HepG2 (cell line): ENCODE measurements around the gene C16orf90. TPM values are rescaled to one million over a fixed set of nuclear protein-coding genes. Genes with fewer than 3 reads are reported as not detected.

Source experiments
- ATAC-seq: fragments of 200-7000 bp; cut with Tn5 transposase; 3 replicates; pipeline ENCODE4 v1.9.1; 2020; ENCODE audit warnings: mild to moderate bottlenecking, moderate library complexity
- Bru-seq: library from RNA; stranded (reverse); fragments of 400-500 nt; gene quantifications from one replicate; lab custom pipeline; 2021; lab: Mats Ljungman, UMichigan
- BruChase-seq, 2 experiments: library from RNA; stranded (reverse); fragments of 400-500 nt; gene quantifications; one replicate each; lab custom pipeline; 2021; lab: Mats Ljungman, UMichigan
- BruUV-seq: library from RNA; stranded (reverse); fragments of 400-500 nt; replicated peaks from 2 replicates; lab custom pipeline; 2021; lab: Mats Ljungman, UMichigan
- CTCF ChIA-PET: fragments of 300-600 bp; formaldehyde crosslinking; extraction: SDS; loops from one replicate; lab custom pipeline; 2021; ENCODE audit warnings: low total read pairs, inconsistent platforms, low intra/inter-chr PET ratio; lab: Yijun Ruan, JAX
- POLR2A ChIA-PET: fragments of 350-600 bp; sonication (Branson Sonifier 250); formaldehyde crosslinking; loops from one replicate; lab custom pipeline; 2020; ENCODE audit warnings: antibody characterized with exemption, inconsistent platforms; lab: Yijun Ruan, JAX
- DNase-seq: peaks from one replicate; pipeline ENCODE4 v3.0.0-alpha.2; 2015; ENCODE audit warnings: low spot score
- FAIRE-seq: peaks from 3 replicates; lab custom pipeline; 2011; peaks lifted over from hg19 to GRCh38; lab: Jason Lieb, UNC
- H2AFZ ChIP-seq: one replicate; pipeline ENCODE4 v1.6.1; 2011; ENCODE audit warnings: low read length, inconsistent platforms
- H3K27ac ChIP-seq: fragments of 300-600 bp; 3 replicates; pipeline ENCODE4 v1.8.0; 2011; ENCODE audit warnings: mixed run types, mild to moderate bottlenecking, mixed read lengths, low read length, inconsistent platforms; ENCODE audit not compliant: insufficient read depth; ENCODE audit errors: extremely low read length
- H3K27me3 ChIP-seq, 2 experiments: fragments of 200-600 bp in 1 of 2; 2 replicates in 1 of 2; 3 replicates in 1 of 2; pipeline versions ENCODE4 v1.6.0 to v1.8.0; 2011; ENCODE audit warnings: low read length in 2 of 2, mild to moderate bottlenecking in 2 of 2, moderate library complexity in 2 of 2, inconsistent platforms in 1 of 2; ENCODE audit not compliant: insufficient read depth in 2 of 2, control insufficient read depth in 1 of 2
- H3K36me3 ChIP-seq, 2 experiments: fragments of 200-600 bp in 1 of 2; replicated peaks in 1 of 2; 2 replicates in 1 of 2; 3 replicates in 1 of 2; pipeline versions ENCODE4 v1.5.1 to v1.8.0; 2011; ENCODE audit warnings: low read length in 2 of 2, inconsistent platforms in 1 of 2; ENCODE audit not compliant: insufficient read depth in 2 of 2, control insufficient read depth in 1 of 2
- H3K4me1 ChIP-seq: 2 replicates; pipeline ENCODE4 v1.5.1; 2012; ENCODE audit warnings: low read length, inconsistent platforms; ENCODE audit not compliant: insufficient read depth
- H3K4me2 ChIP-seq: 2 replicates; pipeline ENCODE4 v1.6.0; 2011; ENCODE audit warnings: low read depth, low read length, inconsistent platforms
- H3K4me3 ChIP-seq, 3 experiments: fragments of 200-600 bp in 1 of 3; sonication (generic), shearing (Covaris generic) in 1 of 3; replicated peaks in 1 of 3; 2 replicates each; pipeline ENCODE4 v1.5.1; 2011 to 2016; ENCODE audit warnings: low read length in 3 of 3, inconsistent platforms in 2 of 3, low read depth in 2 of 3, mild to moderate bottlenecking in 2 of 3, control low read depth in 1 of 3, mixed read lengths in 1 of 3; ENCODE audit not compliant: insufficient read depth in 1 of 3
- H3K79me2 ChIP-seq: one replicate; pipeline ENCODE4 v1.6.1; 2011; ENCODE audit warnings: low read length, inconsistent platforms; ENCODE audit not compliant: insufficient read depth
- H3K9ac ChIP-seq: 2 replicates; pipeline ENCODE4 v1.6.0; 2011; ENCODE audit warnings: mild to moderate bottlenecking, low read depth, low read length, inconsistent platforms; ENCODE audit not compliant: insufficient read depth
- H3K9me3 ChIP-seq: 2 replicates; pipeline ENCODE4 v1.5.1; 2012; ENCODE audit warnings: mild to moderate bottlenecking, low read length
- H4K20me1 ChIP-seq: 2 replicates; pipeline ENCODE4 v1.6.0; 2011; ENCODE audit warnings: inconsistent platforms, mild to moderate bottlenecking, low read length, moderate library complexity; ENCODE audit not compliant: insufficient read depth
- ETS1 ChIP-seq: sonication (generic); formaldehyde crosslinking; IDR thresholded peaks from 2 replicates; pipeline ENCODE4 v1.4.0; 2020; ENCODE audit warnings: missing genetic modification reagents
- NFKB2 ChIP-seq: sonication (generic); formaldehyde crosslinking; IDR thresholded peaks from 2 replicates; pipeline ENCODE4 v1.4.0; 2020; ENCODE audit warnings: missing genetic modification reagents, borderline replicate concordance
- POLR2G ChIP-seq: fragments of 200-400 bp; formaldehyde crosslinking; IDR thresholded peaks from 2 replicates; pipeline ENCODE4 v1.6.1; 2018; ENCODE audit warnings: mild to moderate bottlenecking, low read depth, low read length, moderate library complexity
- ZNF550 ChIP-seq: sonication (generic); formaldehyde crosslinking; IDR thresholded peaks from 2 replicates; pipeline ENCODE4 v1.4.0; 2020; ENCODE audit warnings: mild to moderate bottlenecking, missing genetic modification reagents, borderline replicate concordance
- WGBS: methylation state at CpG from one replicate; pipeline ENCODE4 v1.1.6; 2017; ENCODE audit warnings: low lambda C conversion rate; 5-methylcytosine and 5-hydroxymethylcytosine counted together
- in situ Hi-C: cut with HindIII; loops from 2 replicates; pipeline ENCODE4 v1.10.0; 2017; ENCODE audit warnings: low pct_unique_long_range_greater_than_20kb; ENCODE audit not compliant: extremely low pct_ligation_motif_present
- intact Hi-C: fragments of 100-400 bp; cut with micrococcal nuclease; formaldehyde crosslinking; loops from one replicate; pipeline ENCODE4 v1.10.0; 2022; ENCODE audit not compliant: unreplicated experiment
- long read RNA-seq, 2 experiments: library from RNA in 1 of 2; library from polyadenylated mRNA in 1 of 2; stranded (forward) in 1 of 2; unstranded in 1 of 2; transcript quantifications; one replicate each; pipeline ENCODE4 v2.0.0, GENCODE V29; 2019 to 2022
- polyA minus RNA-seq, 3 experiments: library from RNA; depleted of rRNA, polyadenylated mRNA; stranded (reverse); fragments of >200 nt; gene quantifications; 2 replicates each; pipeline ENCODE4 v1.2.3, GENCODE V29; 2011; ENCODE audit warnings: low replicate concordance in 1 of 3
- polyA plus RNA-seq, 8 experiments: library from polyadenylated mRNA; depleted of rRNA in 3 of 8; stranded (reverse) in 7 of 8; unstranded in 1 of 8; fragments of >200 nt; fragmentation: Illumina TruSeq in 4 of 8; extraction: Trizol in 4 of 8; gene quantifications; 2 replicates each; pipeline versions ENCODE4 v1.2.1 to v1.2.3, GENCODE V29; 2011 to 2016; ENCODE audit warnings: low read depth in 4 of 8, missing spikeins in 1 of 8, mixed read lengths in 1 of 8; ENCODE audit not compliant: insufficient read depth in 1 of 8
- total RNA-seq, 5 experiments: library from RNA; depleted of rRNA; stranded (reverse); fragments of >200 nt; fragmentation: Illumina TruSeq; extraction: Trizol; gene quantifications; 2 replicates each; pipeline ENCODE4 v1.2.3, GENCODE V29; 2016; ENCODE audit warnings: low read depth in 1 of 5
- TF ChIP-seq, protein P1 (sequence below): sonication (generic); formaldehyde crosslinking; IDR thresholded peaks from 2 replicates; pipeline ENCODE4 v1.5.1; 2020; ENCODE audit warnings: missing genetic modification reagents, mild to moderate bottlenecking, borderline replicate concordance

Gene C16orf90, protein sequence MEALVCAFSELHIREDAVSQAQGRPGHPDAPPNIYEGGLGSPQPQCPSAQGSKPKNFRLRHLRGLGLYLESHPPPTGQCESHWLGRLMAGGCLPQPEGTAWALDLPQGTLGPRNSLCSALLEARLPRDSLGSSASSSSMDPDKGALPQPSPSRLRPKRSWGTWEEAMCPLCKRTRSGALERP
- total RNA-seq (2016; rRNA removed; fragmentation: Illumina TruSeq; extraction: Trizol) = not detected in 2 replicates
- total RNA-seq (2016; cell fraction: cytosol; rRNA removed; fragmentation: Illumina TruSeq; extraction: Trizol; ENCODE audit: low read depth) = not detected in 2 replicates
- total RNA-seq (2016; cell fraction: insoluble cytoplasmic fraction; rRNA removed; fragmentation: Illumina TruSeq; extraction: Trizol) = not detected in 2 replicates
- not detected in 2 replicates for total RNA-seq (2016; cell fraction: membrane; rRNA removed; fragmentation: Illumina TruSeq; extraction: Trizol)
- not detected in 2 replicates for total RNA-seq (2016; cell fraction: nucleus; rRNA removed; fragmentation: Illumina TruSeq; extraction: Trizol)
- polyA plus RNA-seq (2011; rRNA removed) = not detected in 2 replicates
- not detected in 2 replicates for polyA plus RNA-seq (2011; cell fraction: cytosol; rRNA removed)
- not detected in 2 replicates for polyA plus RNA-seq (2011; cell fraction: nucleus; rRNA removed)
- polyA plus RNA-seq (2012) = not detected in 2 replicates
- polyA plus RNA-seq (2016; cell fraction: cytosol; fragmentation: Illumina TruSeq; extraction: Trizol; ENCODE audit: low read depth) = not detected in 2 replicates
- polyA plus RNA-seq (2016; cell fraction: insoluble cytoplasmic fraction; fragmentation: Illumina TruSeq; extraction: Trizol; ENCODE audit: low read depth) = not detected in 2 replicates
- not detected in 2 replicates for polyA plus RNA-seq (2016; cell fraction: membrane; fragmentation: Illumina TruSeq; extraction: Trizol; ENCODE audit: low read depth)
- not detected in 2 replicates for polyA plus RNA-seq (2016; cell fraction: nucleus; fragmentation: Illumina TruSeq; extraction: Trizol; ENCODE audit: insufficient read depth, low read depth)
- polyA minus RNA-seq (2011; rRNA and poly(A)+ RNA removed; ENCODE audit: low replicate concordance) = not detected in 2 replicates
- polyA minus RNA-seq (2011; cell fraction: cytosol; rRNA and poly(A)+ RNA removed) = not detected in 2 replicates
- polyA minus RNA-seq (2011; cell fraction: nucleus; rRNA and poly(A)+ RNA removed) = not detected in 2 replicates
- not detected for Bru-seq, nascent RNA
- BruChase-seq, experiment 1, labeled RNA remaining after a 6-hour chase = not detected
- not detected for BruChase-seq, experiment 2, labeled RNA remaining after a 2-hour chase
- long read RNA-seq, experiment 1 = 0 reads
- long read RNA-seq, experiment 2 = 0 reads

GRCh38 chr16:3495176-3495575 lies at the start of gene C16orf90:
Gene C16orf90, minus strand, starts transcription at chr16:3495489. Its CDS starts 68 bp downstream, at chr16:3495421.
- CTCF ChIA-PET = no interaction called here
- 19% methylated on average over 2 of the region's 3 CpGs for WGBS

More at GRCh38 chr16:3495176-3495575, at the start of gene C16orf90:
- no peak for DNase-seq
- FAIRE-seq = no peak
- intact Hi-C loops = loop anchor here (10.0 kb wide), 1 partner anchor 90 kb away; the partner anchor contains the start of genes ZNF174 and ZSCAN32
- Histone ChIP-seq H3K9ac (0 out of 2 replicates have a peak within 1 kb of the TSS, but pooled peaks have one; percentile 22), H4K20me1 (no peaks in the 10 kb centered on the region), H3K4me3 (no peak within 1 kb of the TSS), H3K4me1 (peaks cover 28% of the 10 kb centered on the region), H3K4me2 (no peak within 1 kb of the TSS), H3K27me3 (peaks cover 3 to 4% of the 10 kb centered on the region in 2 experiments; a peak in 2 of 5 replicates), H3K79me2 (no peaks in the 10 kb centered on the region), H3K27ac (no peak within 1 kb of the TSS), H2AFZ (no peak within 1 kb of the TSS), H3K36me3 (no peaks in the 10 kb centered on the region), H3K9me3 (no peaks in the 10 kb centered on the region)
- in situ Hi-C loops = no loop called here
- no TSS peak for BruUV-seq
- POLR2A ChIA-PET = no interaction called here
- TF ChIP-seq, protein P1, sequence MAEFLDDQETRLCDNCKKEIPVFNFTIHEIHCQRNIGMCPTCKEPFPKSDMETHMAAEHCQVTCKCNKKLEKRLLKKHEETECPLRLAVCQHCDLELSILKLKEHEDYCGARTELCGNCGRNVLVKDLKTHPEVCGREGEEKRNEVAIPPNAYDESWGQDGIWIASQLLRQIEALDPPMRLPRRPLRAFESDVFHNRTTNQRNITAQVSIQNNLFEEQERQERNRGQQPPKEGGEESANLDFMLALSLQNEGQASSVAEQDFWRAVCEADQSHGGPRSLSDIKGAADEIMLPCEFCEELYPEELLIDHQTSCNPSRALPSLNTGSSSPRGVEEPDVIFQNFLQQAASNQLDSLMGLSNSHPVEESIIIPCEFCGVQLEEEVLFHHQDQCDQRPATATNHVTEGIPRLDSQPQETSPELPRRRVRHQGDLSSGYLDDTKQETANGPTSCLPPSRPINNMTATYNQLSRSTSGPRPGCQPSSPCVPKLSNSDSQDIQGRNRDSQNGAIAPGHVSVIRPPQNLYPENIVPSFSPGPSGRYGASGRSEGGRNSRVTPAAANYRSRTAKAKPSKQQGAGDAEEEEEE (CRISPR knock-in tag) = no peak
- no peak for TF ChIP-seq NFKB2 (CRISPR knock-in tag)
- TF ChIP-seq ETS1 (CRISPR knock-in tag) = no peak
- no peak for TF ChIP-seq POLR2G
- TF ChIP-seq ZNF550 = no peak
- ATAC-seq = no peak; the same call in 2 of the 3 replicates
